HepG2 (cell line): ENCODE data around the gene FGF9. TPM values are rescaled to one million over a fixed set of nuclear protein-coding genes. Genes with fewer than 3 reads are reported as not detected.
A peak's percentile ranks its signal among the peaks of the same experiment; 100 is the strongest.

Experiments
- ATAC-seq: fragments of 200-7000 bp; cut with Tn5 transposase; 3 replicates; pipeline ENCODE4 v1.9.1; 2020; ENCODE audit warnings: mild to moderate bottlenecking, moderate library complexity
- BruUV-seq: library from RNA; stranded (reverse); fragments of 400-500 nt; replicated peaks from 2 replicates; lab custom pipeline; 2021; lab: Mats Ljungman, UMichigan
- CTCF ChIA-PET: fragments of 300-600 bp; formaldehyde crosslinking; extraction: SDS; loops from one replicate; lab custom pipeline; 2021; ENCODE audit warnings: low total read pairs, inconsistent platforms, low intra/inter-chr PET ratio; lab: Yijun Ruan, JAX
- POLR2A ChIA-PET: fragments of 350-600 bp; sonication (Branson Sonifier 250); formaldehyde crosslinking; loops from one replicate; lab custom pipeline; 2020; ENCODE audit warnings: antibody characterized with exemption, inconsistent platforms; lab: Yijun Ruan, JAX
- DNase-seq: peaks from one replicate; pipeline ENCODE4 v3.0.0-alpha.2; 2015; ENCODE audit warnings: low spot score
- FAIRE-seq: peaks from 3 replicates; lab custom pipeline; 2011; peaks lifted over from hg19 to GRCh38; lab: Jason Lieb, UNC
- H2AFZ ChIP-seq: one replicate; pipeline ENCODE4 v1.6.1; 2011; ENCODE audit warnings: low read length, inconsistent platforms
- H3K27ac ChIP-seq: fragments of 300-600 bp; 3 replicates; pipeline ENCODE4 v1.8.0; 2011; ENCODE audit warnings: mixed run types, mild to moderate bottlenecking, mixed read lengths, low read length, inconsistent platforms; ENCODE audit not compliant: insufficient read depth; ENCODE audit errors: extremely low read length
- H3K27me3 ChIP-seq, 2 experiments: fragments of 200-600 bp in 1 of 2; 2 replicates in 1 of 2; 3 replicates in 1 of 2; pipeline versions ENCODE4 v1.6.0 to v1.8.0; 2011; ENCODE audit warnings: low read length in 2 of 2, mild to moderate bottlenecking in 2 of 2, moderate library complexity in 2 of 2, inconsistent platforms in 1 of 2; ENCODE audit not compliant: insufficient read depth in 2 of 2, control insufficient read depth in 1 of 2
- H3K36me3 ChIP-seq, 2 experiments: fragments of 200-600 bp in 1 of 2; replicated peaks in 1 of 2; 2 replicates in 1 of 2; 3 replicates in 1 of 2; pipeline versions ENCODE4 v1.5.1 to v1.8.0; 2011; ENCODE audit warnings: low read length in 2 of 2, inconsistent platforms in 1 of 2; ENCODE audit not compliant: insufficient read depth in 2 of 2, control insufficient read depth in 1 of 2
- H3K4me1 ChIP-seq: 2 replicates; pipeline ENCODE4 v1.5.1; 2012; ENCODE audit warnings: low read length, inconsistent platforms; ENCODE audit not compliant: insufficient read depth
- H3K4me2 ChIP-seq: 2 replicates; pipeline ENCODE4 v1.6.0; 2011; ENCODE audit warnings: low read depth, low read length, inconsistent platforms
- H3K4me3 ChIP-seq, 3 experiments: fragments of 200-600 bp in 1 of 3; sonication (generic), shearing (Covaris generic) in 1 of 3; replicated peaks in 1 of 3; 2 replicates each; pipeline ENCODE4 v1.5.1; 2011 to 2016; ENCODE audit warnings: low read length in 3 of 3, inconsistent platforms in 2 of 3, low read depth in 2 of 3, mild to moderate bottlenecking in 2 of 3, control low read depth in 1 of 3, mixed read lengths in 1 of 3; ENCODE audit not compliant: insufficient read depth in 1 of 3
- H3K79me2 ChIP-seq: one replicate; pipeline ENCODE4 v1.6.1; 2011; ENCODE audit warnings: low read length, inconsistent platforms; ENCODE audit not compliant: insufficient read depth
- H3K9ac ChIP-seq: 2 replicates; pipeline ENCODE4 v1.6.0; 2011; ENCODE audit warnings: mild to moderate bottlenecking, low read depth, low read length, inconsistent platforms; ENCODE audit not compliant: insufficient read depth
- H3K9me3 ChIP-seq: 2 replicates; pipeline ENCODE4 v1.5.1; 2012; ENCODE audit warnings: mild to moderate bottlenecking, low read length
- H4K20me1 ChIP-seq: 2 replicates; pipeline ENCODE4 v1.6.0; 2011; ENCODE audit warnings: inconsistent platforms, mild to moderate bottlenecking, low read length, moderate library complexity; ENCODE audit not compliant: insufficient read depth
- ARID3A ChIP-seq: IDR thresholded peaks from 2 replicates; pipeline ENCODE4 v1.6.1; 2012; ENCODE audit warnings: low read depth, low read length, improper control_type of control experiment
- ATF3 ChIP-seq: sonication (generic); formaldehyde crosslinking; IDR thresholded peaks from 2 replicates; pipeline ENCODE4 v1.4.0; 2020; ENCODE audit warnings: missing genetic modification reagents
- FOSL1 ChIP-seq: sonication (generic); formaldehyde crosslinking; IDR thresholded peaks from 2 replicates; pipeline ENCODE4 v1.9.0; 2021; ENCODE audit warnings: missing genetic modification reagents, borderline replicate concordance
- FOSL2 ChIP-seq: sonication (generic); formaldehyde crosslinking; IDR thresholded peaks from 2 replicates; pipeline ENCODE4 v1.4.0; 2020; ENCODE audit warnings: missing genetic modification reagents
- FOXA3 ChIP-seq: IDR thresholded peaks from 2 replicates; pipeline ENCODE4 v1.6.1; 2016; ENCODE audit warnings: missing genetic modification reagents, missing compliant biosample characterization
- JUNB ChIP-seq: sonication (generic); formaldehyde crosslinking; IDR thresholded peaks from 2 replicates; pipeline ENCODE4 v1.8.0; 2022; ENCODE audit warnings: missing genetic modification reagents, mild to moderate bottlenecking, borderline replicate concordance
- SMC3 ChIP-seq: IDR thresholded peaks from 2 replicates; pipeline ENCODE4 v1.6.1; 2011; ENCODE audit warnings: low read length, improper control_type of control experiment
- ZBTB34 ChIP-seq: sonication (generic); formaldehyde crosslinking; IDR thresholded peaks from 2 replicates; pipeline ENCODE4 v1.8.0; 2022; ENCODE audit warnings: mild to moderate bottlenecking, missing genetic modification reagents
- ZBTB37 ChIP-seq: sonication (generic); formaldehyde crosslinking; IDR thresholded peaks from 2 replicates; pipeline ENCODE4 v1.4.0; 2020; ENCODE audit warnings: mild to moderate bottlenecking, missing genetic modification reagents
- ZNF281 ChIP-seq: sonication (generic); formaldehyde crosslinking; IDR thresholded peaks from 2 replicates; pipeline ENCODE4 v1.4.0; 2020; ENCODE audit warnings: missing genetic modification reagents, borderline replicate concordance
- WGBS: methylation state at CpG from one replicate; pipeline ENCODE4 v1.1.6; 2017; ENCODE audit warnings: low lambda C conversion rate; 5-methylcytosine and 5-hydroxymethylcytosine counted together
- in situ Hi-C: cut with HindIII; loops from 2 replicates; pipeline ENCODE4 v1.10.0; 2017; ENCODE audit warnings: low pct_unique_long_range_greater_than_20kb; ENCODE audit not compliant: extremely low pct_ligation_motif_present
- intact Hi-C: fragments of 100-400 bp; cut with micrococcal nuclease; formaldehyde crosslinking; loops from one replicate; pipeline ENCODE4 v1.10.0; 2022; ENCODE audit not compliant: unreplicated experiment
- polyA plus RNA-seq, 8 experiments: library from polyadenylated mRNA; depleted of rRNA in 3 of 8; stranded (reverse) in 7 of 8; unstranded in 1 of 8; fragments of >200 nt; fragmentation: Illumina TruSeq in 4 of 8; extraction: Trizol in 4 of 8; gene quantifications; 2 replicates each; pipeline versions ENCODE4 v1.2.1 to v1.2.3, GENCODE V29; 2011 to 2016; ENCODE audit warnings: low read depth in 4 of 8, missing spikeins in 1 of 8, mixed read lengths in 1 of 8; ENCODE audit not compliant: insufficient read depth in 1 of 8
- total RNA-seq, 5 experiments: library from RNA; depleted of rRNA; stranded (reverse); fragments of >200 nt; fragmentation: Illumina TruSeq; extraction: Trizol; gene quantifications; 2 replicates each; pipeline ENCODE4 v1.2.3, GENCODE V29; 2016; ENCODE audit warnings: low read depth in 1 of 5

Gene FGF9
- total and polyA plus RNA-seq, 2 of the 13 experiments (the other 11 are each of a cell fraction or from before 2014, with no cell fraction given): not detected

- ChIA-PET POLR2A (no interaction called here), CTCF (no interaction called here)
- Histone ChIP-seq H3K4me2 (no peak overlapping the region), H3K27ac (no peak overlapping the region), H3K79me2 (no peaks in the 10 kb centered on the region), H3K4me1 (peaks cover 33% of the 10 kb centered on the region), H3K9ac (no peak overlapping the region), H3K27me3 (peaks cover 1 to 8% of the 10 kb centered on the region in 2 experiments; a peak in 2 of 5 replicates), H3K36me3 (no peaks in the 10 kb centered on the region), H2AFZ (no peak overlapping the region), H3K4me3 (no peak overlapping the region), H4K20me1 (no peaks in the 10 kb centered on the region), H3K9me3 (no peaks in the 10 kb centered on the region)
- in situ Hi-C loops: no loop called here
- WGBS: 6% methylated on average over 4 of the region's 4 CpGs
- no TSS peak for BruUV-seq
- intact Hi-C loops: no loop called here
- peak; percentile 53 for DNase-seq
- TF ChIP-seq SMC3: no peak
- peak; percentile 19; the same call in 1 of the 2 replicates for TF ChIP-seq JUNB
- TF ChIP-seq ATF3 (CRISPR knock-in tag): 0 out of 2 replicates have a peak, but pooled peaks have one; percentile 22
- 0 out of 2 replicates have a peak, but pooled peaks have one; percentile 25 for TF ChIP-seq FOXA3 (CRISPR knock-in tag)
- TF ChIP-seq FOSL1 (CRISPR knock-in tag): peak; percentile 54; the same call in 1 of the 2 replicates
- TF ChIP-seq FOSL2 (CRISPR knock-in tag): peak; percentile 85
- peak; percentile 56; the same call in 1 of the 2 replicates for TF ChIP-seq ZBTB34 (CRISPR knock-in tag)
- TF ChIP-seq ZNF281: no peak
- TF ChIP-seq ZBTB37 (CRISPR knock-in tag): peak; percentile 89
- TF ChIP-seq ARID3A: 0 out of 2 replicates have a peak, but pooled peaks have one; percentile 29
- ATAC-seq: peak; percentile 70
- FAIRE-seq: no peak
Observed at GRCh38 chr13:21663197-21663596, 7.7 kb upstream of the FGF9 start.
